ENCODE results near the gene ACMSD. TPM values are rescaled to one million over a fixed set of nuclear protein-coding genes. Genes with fewer than 3 reads are reported as not detected.

The ACMSD gene
- total and polyA plus RNA-seq, 2 experiments from 2014 or later, result 6.7 to 8.6 TPM

- Histone ChIP-seq H3K27me3 (no peaks in the 10 kb centered on the region), H3K79me2 (no peaks in the 10 kb centered on the region), H4K20me1 (ENCODE audit: insufficient read depth, poor library complexity, severe bottlenecking) (no peaks in the 10 kb centered on the region), H3K9me3 (ENCODE audit: low read depth) (no peaks in the 10 kb centered on the region), H3K4me1 (ENCODE audit: insufficient read depth) (no peaks in the 10 kb centered on the region), H2AFZ (no peak overlapping the region), H3K4me2 (no peak overlapping the region), H3K27ac (no peak overlapping the region), H3K9me2 (replicated peaks; ENCODE audit: insufficient read depth) (no peaks in the 10 kb centered on the region), H3K4me3 (no peak overlapping the region), H3K36me3 (replicated peaks; ENCODE audit: insufficient read depth, low read depth) (no peaks in the 10 kb centered on the region)
- no peak for DNase-seq (ENCODE audit: low spot score)
- TF ChIP-seq EZH2phosphoT487 (IDR thresholded peaks at IDR 0.05; ENCODE audit: low read depth, severe bottlenecking, unreplicated experiment) (no peak), EZH2 (IDR thresholded peaks at IDR 0.05; ENCODE audit: borderline replicate concordance) (no peak), CTCF (IDR thresholded peaks at IDR 0.05; ENCODE audit: poor library complexity) (no peak)
- 77% methylated on average over 5 of the region's 5 CpGs for WGBS (ENCODE audit: low lambda C conversion rate, missing lambda C conversion rate)
These were observed 26.8 kb downstream of the ACMSD start for GRCh38 chr2:134865067-134865787.

GRCh38 chr2:134866498-134867099, 28.2 kb downstream of the ACMSD start:
- no peak for DNase-seq (ENCODE audit: low spot score)
- H3K9me2 ChIP-seq (replicated peaks; ENCODE audit: insufficient read depth), result no peaks in the 10 kb centered on the region
- H2AFZ ChIP-seq, result no peak overlapping the region
- H3K9me3 ChIP-seq (ENCODE audit: low read depth), result no peaks in the 10 kb centered on the region
- 89% methylated on average over 1 of the region's 1 CpG for WGBS (ENCODE audit: low lambda C conversion rate, missing lambda C conversion rate)
- no peaks in the 10 kb centered on the region for H3K79me2 ChIP-seq
- TF ChIP-seq EZH2 (IDR thresholded peaks at IDR 0.05; ENCODE audit: borderline replicate concordance) (no peak), EZH2phosphoT487 (IDR thresholded peaks at IDR 0.05; ENCODE audit: low read depth, severe bottlenecking, unreplicated experiment) (no peak), CTCF (IDR thresholded peaks at IDR 0.05; ENCODE audit: poor library complexity) (no peak)
- H4K20me1 ChIP-seq (ENCODE audit: insufficient read depth, poor library complexity, severe bottlenecking), result no peaks in the 10 kb centered on the region
- no peaks in the 10 kb centered on the region for H3K4me1 ChIP-seq (ENCODE audit: insufficient read depth)
- no peak overlapping the region for H3K4me2 ChIP-seq
- no peak overlapping the region for H3K27ac ChIP-seq
- no peaks in the 10 kb centered on the region for H3K27me3 ChIP-seq
- no peaks in the 10 kb centered on the region for H3K36me3 ChIP-seq (replicated peaks; ENCODE audit: insufficient read depth, low read depth)
- no peak overlapping the region for H3K4me3 ChIP-seq

DNA sequence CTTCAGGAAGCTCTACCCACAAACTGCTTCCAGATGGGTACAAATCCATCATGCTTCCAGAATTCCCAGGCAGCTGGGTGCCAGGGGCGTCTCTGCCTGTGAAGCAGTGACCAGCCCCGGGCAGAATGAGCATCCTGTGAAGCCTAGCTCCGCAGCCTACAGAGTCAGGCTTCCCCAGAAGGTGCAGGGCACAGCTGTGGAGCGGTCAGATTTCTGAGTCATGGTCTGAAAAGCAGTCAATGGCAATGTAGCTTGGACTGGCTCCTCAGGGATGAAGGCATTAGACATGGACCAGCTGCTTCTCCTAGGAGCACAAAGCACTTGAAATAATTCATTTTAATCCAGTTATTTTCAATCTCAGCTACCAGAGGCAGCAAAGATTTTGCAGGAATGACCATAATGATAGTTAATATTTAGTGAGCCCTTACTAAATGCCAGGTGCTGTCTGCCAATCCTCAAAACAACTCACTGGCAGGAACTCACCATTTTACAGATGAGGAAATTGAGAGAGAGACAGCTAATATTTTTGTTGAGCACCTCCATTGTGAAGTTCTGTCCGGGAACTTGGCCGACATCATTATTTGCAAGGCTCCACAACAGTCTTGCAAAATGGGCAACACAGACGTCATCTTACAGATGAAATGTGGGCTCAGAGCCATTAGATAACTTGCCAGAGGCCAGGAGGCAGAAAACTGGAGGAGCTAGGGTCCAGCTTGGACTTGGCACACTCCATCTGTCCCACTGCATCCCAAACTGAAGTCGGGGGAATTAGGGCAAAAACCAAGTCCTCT, 31.7 kb downstream of the ACMSD start:
- Histone ChIP-seq H3K9me3 (ENCODE audit: low read depth) (no peaks in the 10 kb centered on the region), H3K9me2 (replicated peaks; ENCODE audit: insufficient read depth) (no peaks in the 10 kb centered on the region), H3K79me2 (no peaks in the 10 kb centered on the region), H3K4me1 (ENCODE audit: insufficient read depth) (no peaks in the 10 kb centered on the region), H4K20me1 (ENCODE audit: insufficient read depth, poor library complexity, severe bottlenecking) (no peaks in the 10 kb centered on the region), H3K36me3 (replicated peaks; ENCODE audit: insufficient read depth, low read depth) (no peaks in the 10 kb centered on the region), H3K4me2 (no peak overlapping the region), H2AFZ (no peak overlapping the region), H3K4me3 (no peak overlapping the region), H3K27me3 (no peaks in the 10 kb centered on the region), H3K27ac (no peak overlapping the region)
- TF ChIP-seq CTCF (IDR thresholded peaks at IDR 0.05; ENCODE audit: poor library complexity), result no peak
- TF ChIP-seq EZH2phosphoT487 (IDR thresholded peaks at IDR 0.05; ENCODE audit: low read depth, severe bottlenecking, unreplicated experiment), result no peak
- TF ChIP-seq EZH2 (IDR thresholded peaks at IDR 0.05; ENCODE audit: borderline replicate concordance), result no peak
- 91% methylated on average over 8 of the region's 8 CpGs for WGBS (ENCODE audit: low lambda C conversion rate, missing lambda C conversion rate)
- DNase-seq (ENCODE audit: low spot score), result no peak
